ENCODE measurements around the gene SLC10A4. TPM values are rescaled to one million over a fixed set of nuclear protein-coding genes. Genes with fewer than 3 reads are reported as not detected.

Gene SLC10A4
- total RNA-seq, 3 donors from 2014 or later = not detected

DNA sequence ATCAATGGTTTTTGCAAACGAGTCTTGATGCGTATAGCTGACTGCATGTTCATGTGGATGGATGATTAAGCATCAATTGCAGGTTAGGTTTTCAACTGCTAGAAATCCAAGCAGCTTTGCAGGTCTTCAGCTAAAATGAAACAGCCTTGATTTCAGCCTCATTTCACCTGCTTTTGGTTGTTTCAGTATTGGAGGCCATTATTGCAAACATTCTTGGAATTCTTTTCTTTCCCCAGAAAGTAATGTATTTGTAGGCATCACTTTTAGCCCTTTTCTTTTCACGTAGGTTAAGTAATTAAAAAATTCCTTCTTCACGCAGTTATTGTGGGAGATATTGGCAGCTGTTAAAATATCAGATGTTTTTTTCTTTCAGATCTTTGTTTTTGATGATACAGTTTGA, 15.8 kb downstream of the SLC10A4 start:
- no peaks in the 10 kb centered on the region for H3K27me3 Mint-ChIP-seq (ENCODE audit: low read depth)
- peaks cover 9% of the 10 kb centered on the region for H3K4me1 Mint-ChIP-seq (ENCODE audit: low read depth)
- H3K36me3 Mint-ChIP-seq (ENCODE audit: insufficient read depth) = peaks cover 14% of the 10 kb centered on the region
- H3K9me3 Mint-ChIP-seq = no peaks in the 10 kb centered on the region
- no peak overlapping the region for H3K4me3 Mint-ChIP-seq
- ATAC-seq (no peak), DNase-seq (no peak)

DNA sequence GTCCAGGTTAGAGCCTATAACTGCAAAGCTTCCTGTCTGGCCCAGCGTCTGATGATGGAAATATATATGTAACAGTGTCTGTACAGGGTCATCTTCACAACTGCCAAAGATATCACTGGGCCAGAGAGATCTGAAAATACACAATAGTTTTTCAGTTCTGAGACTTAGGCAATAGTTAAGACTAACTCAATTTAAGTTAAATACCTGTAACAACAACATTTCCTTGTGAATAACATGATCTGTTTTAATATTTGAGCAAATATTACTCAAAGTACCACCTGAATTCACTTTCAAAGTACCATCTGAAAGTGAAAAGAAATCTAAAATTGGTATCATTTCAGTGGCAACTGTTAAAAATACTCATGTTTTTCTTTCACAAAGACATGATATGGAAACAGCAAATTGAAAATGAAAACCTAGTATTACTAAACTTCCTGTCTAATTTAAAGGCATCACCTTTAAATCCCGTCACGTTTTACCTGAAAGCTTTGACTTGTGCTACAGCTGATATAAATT, 16.5 kb downstream of the SLC10A4 start:
- Mint-ChIP-seq H3K9me3 (no peaks in the 10 kb centered on the region), H3K4me3 (no peak overlapping the region), H3K27me3 (ENCODE audit: low read depth) (no peaks in the 10 kb centered on the region), H3K36me3 (ENCODE audit: insufficient read depth) (peaks cover 14% of the 10 kb centered on the region), H3K4me1 (ENCODE audit: low read depth) (peaks cover 9% of the 10 kb centered on the region)
- ATAC-seq = peak; percentile 62 to 65
- DNase-seq = no peak

DNA sequence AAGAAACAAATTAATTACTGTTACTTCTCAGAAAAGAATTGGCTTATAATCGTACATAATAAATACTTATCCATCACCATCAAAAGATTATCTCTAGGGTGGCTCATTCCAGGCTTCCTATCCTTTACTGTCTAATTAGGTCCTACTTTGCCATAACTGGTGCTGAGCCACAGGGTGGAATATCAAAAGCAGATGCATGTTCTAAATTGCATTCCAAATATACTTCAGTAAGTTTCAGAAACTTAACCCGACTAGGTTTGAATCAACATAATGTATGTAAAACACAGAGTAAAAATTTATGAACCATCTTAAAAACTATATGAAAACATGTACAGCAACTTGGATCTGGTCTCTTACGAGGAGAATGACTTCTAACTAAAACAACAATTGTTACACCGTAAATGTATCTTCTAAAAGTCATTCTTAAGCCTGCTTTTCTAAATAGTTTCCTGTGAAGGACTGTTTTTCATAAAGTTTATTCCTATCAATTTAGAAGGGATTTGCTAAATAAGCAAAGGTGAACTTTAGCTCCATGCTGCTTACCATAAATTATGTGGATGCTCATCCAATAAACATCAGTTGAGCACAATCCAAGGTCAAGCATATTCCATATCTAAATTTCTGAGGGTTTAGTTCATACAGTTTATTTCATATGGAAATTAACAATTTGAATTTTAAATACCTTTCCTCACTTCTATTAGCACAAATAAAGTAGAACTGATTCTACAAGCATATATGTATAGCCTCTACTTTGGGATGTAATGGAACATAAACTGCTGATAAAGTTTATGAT, 20.3 kb downstream of the SLC10A4 start:
- Mint-ChIP-seq H3K4me3 (no peak overlapping the region), H3K36me3 (ENCODE audit: insufficient read depth) (peaks cover 30% of the 10 kb centered on the region), H3K27me3 (ENCODE audit: low read depth) (no peaks in the 10 kb centered on the region), H3K9me3 (no peaks in the 10 kb centered on the region), H3K4me1 (ENCODE audit: low read depth) (peaks cover 9% of the 10 kb centered on the region)
- DNase-seq = no peak
- ATAC-seq = no peak

DNA sequence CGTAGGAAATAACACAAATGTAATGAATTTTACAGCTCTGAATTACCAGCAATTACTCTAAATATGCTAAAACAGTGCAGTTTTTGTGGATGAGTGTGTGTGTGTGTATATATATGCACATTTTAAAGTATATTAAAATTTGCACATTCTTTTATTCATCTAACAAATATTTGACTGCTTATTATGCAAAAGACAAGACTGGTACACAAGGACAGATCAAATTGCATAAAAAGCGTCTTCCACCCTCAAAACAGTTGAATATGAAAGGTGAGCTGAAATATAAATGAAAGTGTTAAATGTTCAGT, 20.8 kb downstream of the SLC10A4 start:
- no peaks in the 10 kb centered on the region for H3K9me3 Mint-ChIP-seq
- H3K4me3 Mint-ChIP-seq = no peak overlapping the region
- DNase-seq (no peak), ATAC-seq (no peak)
- H3K36me3 Mint-ChIP-seq (ENCODE audit: insufficient read depth) = peaks cover 29% of the 10 kb centered on the region
- H3K4me1 Mint-ChIP-seq (ENCODE audit: low read depth) = peaks cover 9% of the 10 kb centered on the region
- no peaks in the 10 kb centered on the region for H3K27me3 Mint-ChIP-seq (ENCODE audit: low read depth)

DNA sequence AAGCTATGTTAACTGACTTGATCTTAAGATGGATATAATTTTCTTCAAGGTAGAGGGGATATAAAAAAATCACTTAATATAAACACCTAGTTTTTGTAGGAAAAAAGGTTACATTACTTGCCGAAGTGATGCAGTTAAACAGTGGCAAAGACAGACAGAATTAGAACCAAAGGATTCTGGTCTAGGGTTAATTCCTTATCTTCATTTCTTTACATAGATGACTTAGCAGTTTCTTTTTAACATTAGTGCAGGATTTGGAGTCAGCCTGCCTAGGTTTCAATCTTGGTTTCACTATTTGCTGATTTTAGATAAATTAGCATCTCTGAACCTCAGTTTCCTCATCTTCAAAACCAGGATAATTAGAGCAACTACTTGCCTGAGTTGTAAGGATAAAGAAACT, 21.2 kb downstream of the SLC10A4 start:
- DNase-seq = no peak
- Mint-ChIP-seq H3K36me3 (ENCODE audit: insufficient read depth) (peaks cover 29% of the 10 kb centered on the region), H3K27me3 (ENCODE audit: low read depth) (no peaks in the 10 kb centered on the region), H3K4me3 (no peak overlapping the region), H3K9me3 (no peaks in the 10 kb centered on the region), H3K4me1 (ENCODE audit: low read depth) (peaks cover 6% of the 10 kb centered on the region)
- no peak for ATAC-seq

DNA sequence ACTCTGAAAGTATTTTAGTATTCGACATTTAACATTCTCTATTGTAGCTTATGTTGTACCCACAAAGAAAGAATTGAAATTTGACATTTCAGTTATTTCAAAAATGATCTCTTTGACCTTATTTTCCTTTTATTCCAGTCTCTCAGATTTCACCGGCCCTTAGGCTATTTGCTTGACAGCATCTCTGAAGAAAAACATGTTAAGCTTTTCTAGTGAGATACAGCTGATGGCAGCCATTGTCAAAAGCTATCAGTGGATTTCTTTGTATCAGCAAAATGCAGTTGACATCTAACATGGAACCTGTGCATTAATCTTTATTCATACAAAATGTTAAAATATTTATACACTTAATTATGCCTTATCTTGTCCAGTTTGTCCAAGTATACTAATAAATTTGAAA, 23.6 kb downstream of the SLC10A4 start:
- H3K9me3 Mint-ChIP-seq = no peaks in the 10 kb centered on the region
- H3K4me3 Mint-ChIP-seq = no peak overlapping the region
- no peaks in the 10 kb centered on the region for H3K4me1 Mint-ChIP-seq (ENCODE audit: low read depth)
- H3K27me3 Mint-ChIP-seq (ENCODE audit: low read depth) = no peaks in the 10 kb centered on the region
- ATAC-seq = no peak
- H3K36me3 Mint-ChIP-seq (ENCODE audit: insufficient read depth) = peaks cover 33% of the 10 kb centered on the region
- DNase-seq = no peak

DNA sequence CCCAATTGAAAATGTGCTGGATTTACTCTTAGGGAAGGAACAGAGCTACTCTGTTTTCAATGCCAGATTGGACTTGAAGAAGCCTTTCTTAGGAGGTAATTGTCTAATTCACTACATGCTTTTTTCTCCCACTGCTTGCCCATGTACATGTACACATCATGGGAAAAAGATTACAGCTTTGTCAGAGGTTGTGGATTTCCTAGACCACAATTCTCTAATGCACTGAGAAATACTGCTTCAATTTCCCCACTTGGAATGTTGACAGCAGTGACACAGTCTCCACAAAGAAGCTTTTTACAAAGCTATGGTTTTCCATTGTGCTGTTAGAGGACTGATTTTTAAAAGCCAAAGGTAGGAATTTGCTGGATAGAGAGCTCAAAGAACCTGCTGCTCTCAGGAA, 26.4 kb downstream of the SLC10A4 start:
- no peak for DNase-seq
- Mint-ChIP-seq H3K9me3 (no peaks in the 10 kb centered on the region), H3K4me1 (ENCODE audit: low read depth) (no peaks in the 10 kb centered on the region), H3K27me3 (ENCODE audit: low read depth) (no peaks in the 10 kb centered on the region), H3K36me3 (ENCODE audit: insufficient read depth) (peaks cover 41% of the 10 kb centered on the region), H3K4me3 (no peak overlapping the region)
- ATAC-seq = no peak

DNA sequence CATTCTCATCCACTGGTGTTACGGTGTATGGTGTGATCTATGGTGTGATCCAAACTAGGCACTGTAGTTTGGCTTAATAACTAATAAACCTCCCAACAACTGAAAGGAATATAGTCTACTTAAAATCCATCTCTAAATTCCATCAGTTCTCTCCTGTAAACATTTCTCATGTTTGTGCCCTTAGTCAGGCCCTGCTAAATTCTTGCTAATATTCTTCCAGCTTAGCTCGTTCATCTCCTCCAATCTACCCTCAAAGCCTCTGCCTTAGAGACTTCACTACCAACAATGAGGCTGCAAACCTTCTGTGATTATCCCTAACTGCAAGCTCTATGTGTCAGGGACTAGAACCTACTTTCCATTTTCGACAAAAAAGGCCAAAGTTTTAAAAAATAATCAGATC, 35.0 kb downstream of the SLC10A4 start:
- no peak overlapping the region for H3K4me3 Mint-ChIP-seq
- no peak for DNase-seq
- no peak for ATAC-seq
- H3K36me3 Mint-ChIP-seq (ENCODE audit: insufficient read depth) = peaks cover 48% of the 10 kb centered on the region
- H3K4me1 Mint-ChIP-seq (ENCODE audit: low read depth) = no peaks in the 10 kb centered on the region
- H3K27me3 Mint-ChIP-seq (ENCODE audit: low read depth) = no peaks in the 10 kb centered on the region
- no peaks in the 10 kb centered on the region for H3K9me3 Mint-ChIP-seq

DNA sequence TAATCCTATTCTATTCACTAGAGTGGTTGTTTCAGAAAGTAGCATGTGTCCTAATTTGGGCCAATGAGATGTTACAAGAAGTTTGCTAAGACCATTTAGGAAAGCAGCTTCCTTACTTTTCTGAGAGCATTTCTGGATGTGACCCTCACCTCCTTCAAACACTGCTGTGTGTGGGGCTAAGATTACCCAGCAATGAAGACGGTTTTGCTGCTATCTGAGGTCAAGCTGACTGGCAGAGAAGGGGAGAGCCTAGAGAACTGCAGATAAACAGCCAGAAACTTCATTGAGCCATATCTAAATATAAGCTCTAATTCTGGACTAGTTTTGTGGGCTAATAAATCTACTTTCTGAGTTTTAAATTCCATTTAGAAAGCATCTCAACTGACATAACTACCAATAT, 43.3 kb downstream of the SLC10A4 start:
- Mint-ChIP-seq H3K36me3 (ENCODE audit: insufficient read depth) (peaks cover 56% of the 10 kb centered on the region), H3K27me3 (ENCODE audit: low read depth) (no peaks in the 10 kb centered on the region), H3K9me3 (no peaks in the 10 kb centered on the region), H3K4me3 (no peak overlapping the region), H3K4me1 (ENCODE audit: low read depth) (no peaks in the 10 kb centered on the region)
- DNase-seq (no peak), ATAC-seq (no peak)

DNA sequence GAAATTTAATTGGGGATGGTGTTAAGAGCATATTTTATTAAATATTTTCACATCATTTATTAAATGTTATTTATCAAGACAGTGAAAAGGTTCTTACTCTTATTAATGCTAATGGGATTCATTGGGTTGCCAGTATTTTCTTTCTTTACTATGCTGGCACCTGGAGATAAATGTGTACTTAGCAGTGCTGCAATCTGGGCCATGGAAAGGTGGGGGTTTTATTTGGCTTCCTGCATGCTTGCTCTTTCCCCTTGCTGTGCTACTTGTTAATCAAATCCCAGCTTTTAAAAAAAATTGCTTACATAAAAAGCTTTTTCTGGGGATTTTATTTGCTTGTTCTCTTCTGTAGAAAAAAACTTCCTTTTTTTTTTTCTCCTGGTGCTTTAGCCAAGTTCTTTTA, 55.2 kb downstream of the SLC10A4 start:
- Mint-ChIP-seq H3K4me1 (ENCODE audit: low read depth) (no peaks in the 10 kb centered on the region), H3K27me3 (ENCODE audit: low read depth) (no peaks in the 10 kb centered on the region), H3K4me3 (no peak overlapping the region), H3K9me3 (no peaks in the 10 kb centered on the region), H3K36me3 (ENCODE audit: insufficient read depth) (peaks cover 35% of the 10 kb centered on the region)
- no peak for DNase-seq
- no peak for ATAC-seq

Other genes with a start within 250 kb of the SLC10A4 start
- 1 to 10 TPM in 1 of 3 donors, under 1 TPM in 2; 0.82 to 1.4 (median 0.83) TPM for gene TEC, start 213.5 kb upstream of the SLC10A4 start, total RNA-seq
- gene SLAIN2, start 141.8 kb upstream of the SLC10A4 start, total RNA-seq = 10 to 100 TPM; 66.3 to 75.4 (median 72.0) TPM
- gene ZAR1, start 6.9 kb downstream of the SLC10A4 start, total RNA-seq = not detected